PC-3 (cell line): ENCODE measurements around the gene AGTRAP. TPM values are rescaled to one million over a fixed set of nuclear protein-coding genes. Genes with fewer than 3 reads are reported as not detected.

Experiments used
- ATAC-seq: fragments of 200-7000 bp; cut with Tn5 transposase; 2 replicates; pipeline ENCODE4 v1.9.1; 2020; ENCODE audit warnings: mild to moderate bottlenecking, moderate library complexity
- BruUV-seq: library from RNA; stranded (reverse); fragments of 400-500 nt; replicated peaks from 2 replicates; lab custom pipeline; 2021; lab: Mats Ljungman, UMichigan
- CTCF ChIA-PET: fragments of 300-600 bp; sonication (Branson Sonifier 250); formaldehyde crosslinking; loops from one replicate; lab custom pipeline; 2022; ENCODE audit warnings: antibody characterized with exemption; lab: Charles Lee
- POLR2A ChIA-PET: fragments of 300-600 bp; sonication (Branson Sonifier 250); formaldehyde crosslinking; loops from one replicate; lab custom pipeline; 2022; ENCODE audit warnings: antibody characterized with exemption; ENCODE audit not compliant: unreplicated experiment; lab: Charles Lee
- DNase-seq: peaks from one replicate; pipeline ENCODE4 v3.0.0-alpha.2; 2015
- H2AFZ ChIP-seq: fragments of 300-600 bp; sonication (generic); 2 replicates; pipeline ENCODE4 v1.6.0; 2016; ENCODE audit warnings: antibody characterized with exemption, low read length
- H3F3A ChIP-seq: fragments of 300-600 bp; sonication (generic); one replicate; pipeline ENCODE4 v1.6.0; 2017; ENCODE audit warnings: antibody characterized with exemption, low read length, control low read depth, mild to moderate bottlenecking; ENCODE audit not compliant: unreplicated experiment
- H3K27ac ChIP-seq: fragments of 300-600 bp; sonication (generic); 2 replicates; pipeline ENCODE4 v1.5.1; 2016; ENCODE audit warnings: mild to moderate bottlenecking, low read length
- H3K27me3 ChIP-seq: fragments of 300-600 bp; sonication (generic); 2 replicates; pipeline ENCODE4 v1.6.1; 2016; ENCODE audit warnings: low read length, mixed read lengths
- H3K36me3 ChIP-seq: fragments of 300-600 bp; sonication (generic); 2 replicates; pipeline ENCODE4 v1.6.1; 2016; ENCODE audit warnings: low read depth, mixed run types, low read length, mixed read lengths
- H3K4me1 ChIP-seq: fragments of 300-600 bp; sonication (generic); 2 replicates; pipeline ENCODE4 v1.5.1; 2016; ENCODE audit warnings: low read length; ENCODE audit not compliant: insufficient read depth
- H3K4me2 ChIP-seq: fragments of 300-600 bp; sonication (generic); 2 replicates; pipeline ENCODE4 v1.6.0; 2016; ENCODE audit warnings: low read length
- H3K4me3 ChIP-seq: fragments of 300-600 bp; sonication (generic); 2 replicates; pipeline ENCODE4 v1.5.1; 2016; ENCODE audit warnings: mild to moderate bottlenecking, low read length, mixed read lengths
- H3K79me2 ChIP-seq: fragments of 300-600 bp; sonication (generic); 2 replicates; pipeline ENCODE4 v1.6.1; 2017; ENCODE audit warnings: low read length, mixed read lengths
- H3K9ac ChIP-seq: fragments of 300-600 bp; sonication (generic); 2 replicates; pipeline ENCODE4 v1.6.0; 2016; ENCODE audit warnings: mild to moderate bottlenecking, low read length
- H3K9me2 ChIP-seq: fragments of 300-600 bp; sonication (generic); replicated peaks from 2 replicates; pipeline ENCODE4 v1.6.1; 2016; ENCODE audit warnings: mixed run types, low read length, mixed read lengths
- H3K9me3 ChIP-seq: fragments of 300-600 bp; sonication (generic); 2 replicates; pipeline ENCODE4 v1.6.1; 2016; ENCODE audit warnings: low read length, mixed read lengths
- H4K20me1 ChIP-seq: fragments of 300-600 bp; sonication (generic); 2 replicates; pipeline ENCODE4 v1.6.1; 2016; ENCODE audit warnings: low read length, mixed read lengths
- CTCF ChIP-seq: fragments of 300-600 bp; sonication (generic); conservative IDR thresholded peaks from 2 replicates; pipeline ENCODE4 v1.5.1; 2017; ENCODE audit warnings: antibody characterized with exemption, low read depth, mild to moderate bottlenecking, low read length
- EZH2 ChIP-seq: fragments of 300-600 bp; sonication (generic); IDR thresholded peaks from one replicate; pipeline ENCODE4 v1.6.1; 2017; ENCODE audit warnings: antibody characterized with exemption, mild to moderate bottlenecking, low read length; ENCODE audit not compliant: unreplicated experiment
- EZH2phosphoT487 ChIP-seq: fragments of 300-600 bp; sonication (generic); IDR thresholded peaks from 2 replicates; pipeline ENCODE4 v1.6.1; 2018; ENCODE audit warnings: mild to moderate bottlenecking, antibody characterized with exemption, low read length, borderline replicate concordance
- intact Hi-C: fragments of 100-400 bp; cut with micrococcal nuclease; formaldehyde crosslinking; loops from 2 replicates; pipeline ENCODE4 v1.9.0; 2023
- total RNA-seq: library from RNA; depleted of rRNA; stranded (reverse); fragments of >200 nt; gene quantifications from 2 replicates; pipeline ENCODE4 v1.2.3, GENCODE V29; 2014

AGTRAP gene
- total RNA-seq, 1 experiment from 2014 or later = 73.5 TPM

DNA sequence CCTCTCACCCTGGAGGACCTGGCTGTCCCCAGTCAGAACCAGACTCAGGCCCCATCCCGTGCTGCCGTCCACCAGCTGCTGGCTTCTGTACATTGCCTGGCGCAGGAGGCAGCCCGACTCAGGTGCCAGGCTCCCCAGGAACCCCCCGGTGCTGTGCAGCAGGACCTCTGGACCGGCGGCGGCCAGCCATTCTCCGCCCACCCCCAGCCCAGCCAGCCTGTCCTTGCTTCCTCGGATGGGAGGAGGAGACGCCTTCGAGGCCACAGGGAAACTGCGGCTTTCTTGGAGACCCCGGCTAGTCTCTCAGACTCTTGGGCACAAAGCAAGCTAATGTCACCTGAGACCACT is 30.5 kb downstream of the AGTRAP start:
- TF ChIP-seq EZH2phosphoT487 (no peak), EZH2 (no peak), CTCF (no peak)
- H3K36me3 ChIP-seq = no peaks in the 10 kb centered on the region
- H3K79me2 ChIP-seq = no peaks in the 10 kb centered on the region
- no peaks in the 10 kb centered on the region for H3K4me1 ChIP-seq
- no peak overlapping the region for H3K27ac ChIP-seq
- no peaks in the 10 kb centered on the region for H3K9me2 ChIP-seq
- no peak for ATAC-seq
- no peaks in the 10 kb centered on the region for H3K27me3 ChIP-seq
- H3K9me3 ChIP-seq = no peaks in the 10 kb centered on the region
- H2AFZ ChIP-seq = no peak overlapping the region
- H3F3A ChIP-seq = no peaks in the 10 kb centered on the region
- no peak overlapping the region for H3K4me3 ChIP-seq
- intact Hi-C loops = no loop called here
- no TSS peak for BruUV-seq
- H3K9ac ChIP-seq = no peak overlapping the region
- no peak overlapping the region for H3K4me2 ChIP-seq
- no peaks in the 10 kb centered on the region for H4K20me1 ChIP-seq
- CTCF ChIA-PET = no interaction called here
- no peak for DNase-seq
- POLR2A ChIA-PET = no interaction called here

GRCh38 chr1:11767922-11768704 is 32.2 kb downstream of the AGTRAP start:
- Histone ChIP-seq H3K36me3 (no peaks in the 10 kb centered on the region), H4K20me1 (no peaks in the 10 kb centered on the region), H3K79me2 (no peaks in the 10 kb centered on the region), H3K9ac (no peak overlapping the region), H3F3A (no peaks in the 10 kb centered on the region), H3K4me2 (no peak overlapping the region), H3K27me3 (no peaks in the 10 kb centered on the region), H2AFZ (no peak overlapping the region), H3K9me3 (no peaks in the 10 kb centered on the region), H3K4me3 (no peak overlapping the region), H3K4me1 (no peaks in the 10 kb centered on the region), H3K9me2 (no peaks in the 10 kb centered on the region), H3K27ac (no peak overlapping the region)
- no TSS peak for BruUV-seq
- DNase-seq (no peak), ATAC-seq (no peak)
- intact Hi-C loops = no loop called here
- CTCF ChIA-PET = no interaction called here
- TF ChIP-seq EZH2 = no peak
- no peak for TF ChIP-seq CTCF
- TF ChIP-seq EZH2phosphoT487 = no peak
- POLR2A ChIA-PET = no interaction called here

DNA sequence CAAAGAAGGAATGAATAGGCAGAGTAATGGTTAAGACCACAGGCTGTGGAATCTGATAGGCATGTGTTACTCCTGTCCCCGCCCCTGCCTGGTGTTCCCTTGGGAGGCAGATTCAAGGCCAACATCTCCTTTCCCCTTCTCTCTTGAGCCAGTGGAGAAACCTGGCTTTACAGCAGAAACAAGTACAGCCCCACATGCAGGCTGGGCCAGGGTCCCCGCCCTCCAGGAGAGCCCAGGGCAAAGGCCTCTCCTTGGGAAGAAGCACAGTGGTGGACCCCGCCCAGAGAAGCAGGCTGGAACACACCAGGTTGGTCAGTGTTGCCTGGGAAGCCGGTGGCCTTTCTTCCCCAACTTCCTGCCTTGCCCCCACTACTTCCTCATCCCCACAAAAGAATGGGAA is 32.9 kb downstream of the AGTRAP start:
- no peak for DNase-seq
- Histone ChIP-seq H2AFZ (no peak overlapping the region), H3K4me3 (no peak overlapping the region), H3K9ac (no peak overlapping the region), H3K4me2 (no peak overlapping the region), H3K36me3 (no peaks in the 10 kb centered on the region), H3F3A (no peaks in the 10 kb centered on the region), H3K9me2 (no peaks in the 10 kb centered on the region), H3K79me2 (no peaks in the 10 kb centered on the region), H3K4me1 (no peaks in the 10 kb centered on the region), H3K9me3 (no peaks in the 10 kb centered on the region), H4K20me1 (no peaks in the 10 kb centered on the region), H3K27ac (no peak overlapping the region), H3K27me3 (no peaks in the 10 kb centered on the region)
- intact Hi-C loops = no loop called here
- POLR2A ChIA-PET = no interaction called here
- TF ChIP-seq EZH2phosphoT487 (no peak), CTCF (no peak), EZH2 (no peak)
- CTCF ChIA-PET = no interaction called here
- no TSS peak for BruUV-seq
- ATAC-seq = no peak
